ENCODE data around the gene SNCAIP.

SNCAIP gene

DNA sequence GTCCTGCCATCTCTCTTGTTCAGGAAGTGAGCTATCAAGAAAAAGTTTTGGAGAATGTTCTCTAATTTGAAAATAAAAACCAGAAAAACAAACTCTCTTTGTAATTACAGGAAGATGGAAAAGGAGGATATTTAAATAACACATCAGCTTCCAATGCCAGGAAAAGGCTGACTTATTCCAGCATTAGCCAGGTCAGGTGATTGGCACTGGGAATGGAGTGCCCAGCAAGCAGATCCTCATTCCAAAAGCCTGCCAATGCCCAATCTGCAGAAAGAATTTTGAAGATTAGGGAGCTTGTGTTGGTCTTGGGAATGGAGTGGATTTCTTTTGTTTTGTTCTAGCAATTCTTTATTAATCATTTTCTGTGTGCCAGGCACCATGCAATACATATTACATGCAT, 196.6 kb downstream of the SNCAIP start:
- Histone ChIP-seq H4K5ac (ENCODE audit: low read length) (no peak overlapping the region), H3K4me1 (ENCODE audit: control insufficient read depth, low read depth, low read length) (no peaks in the 10 kb centered on the region), H4K8ac (ENCODE audit: low read depth, low read length) (no peak overlapping the region), H3K36me3 (ENCODE audit: control insufficient read depth, insufficient read depth, low read length) (no peaks in the 10 kb centered on the region), H2BK15ac (replicated peaks; ENCODE audit: low read depth) (no peak overlapping the region), H3K4me3 (ENCODE audit: low read length) (no peak overlapping the region), H3K79me2 (ENCODE audit: control insufficient read depth, insufficient read depth, low read length) (no peaks in the 10 kb centered on the region), H3K4me2 (ENCODE audit: low read length) (no peak overlapping the region), H2BK5ac (ENCODE audit: low read length) (no peak overlapping the region), H3K27me3 (ENCODE audit: insufficient read depth, low read length, poor library complexity) (no peaks in the 10 kb centered on the region), H3K18ac (ENCODE audit: low read length) (no peak overlapping the region), H3K9ac (ENCODE audit: low read length) (no peak overlapping the region), H2AK5ac (ENCODE audit: low read length) (no peak overlapping the region), H3K23ac (ENCODE audit: low read length) (no peak overlapping the region), H2BK120ac (ENCODE audit: low read depth, low read length) (no peak overlapping the region), H3K27ac (ENCODE audit: low read depth, low read length) (no peak overlapping the region), H3K4ac (ENCODE audit: low read depth, low read length) (no peak overlapping the region), H3K79me1 (ENCODE audit: low read length) (no peaks in the 10 kb centered on the region), H3K56ac (ENCODE audit: low read length) (no peak overlapping the region)
- no peak for DNase-seq

All from mesendoderm (in vitro differentiated cells).